NCI-H1436 treated with DMSO at 0.1 percent for 48 hours (cell line): Measurements from ENCODE around the gene IRAK3.
A peak's percentile ranks its signal among the peaks of the same experiment; 100 is the strongest.

Experiments used
- DNase-seq: peaks from one replicate; lab custom pipeline; 2025; lab: John Stamatoyannopoulos, UW

IRAK3 gene, protein sequence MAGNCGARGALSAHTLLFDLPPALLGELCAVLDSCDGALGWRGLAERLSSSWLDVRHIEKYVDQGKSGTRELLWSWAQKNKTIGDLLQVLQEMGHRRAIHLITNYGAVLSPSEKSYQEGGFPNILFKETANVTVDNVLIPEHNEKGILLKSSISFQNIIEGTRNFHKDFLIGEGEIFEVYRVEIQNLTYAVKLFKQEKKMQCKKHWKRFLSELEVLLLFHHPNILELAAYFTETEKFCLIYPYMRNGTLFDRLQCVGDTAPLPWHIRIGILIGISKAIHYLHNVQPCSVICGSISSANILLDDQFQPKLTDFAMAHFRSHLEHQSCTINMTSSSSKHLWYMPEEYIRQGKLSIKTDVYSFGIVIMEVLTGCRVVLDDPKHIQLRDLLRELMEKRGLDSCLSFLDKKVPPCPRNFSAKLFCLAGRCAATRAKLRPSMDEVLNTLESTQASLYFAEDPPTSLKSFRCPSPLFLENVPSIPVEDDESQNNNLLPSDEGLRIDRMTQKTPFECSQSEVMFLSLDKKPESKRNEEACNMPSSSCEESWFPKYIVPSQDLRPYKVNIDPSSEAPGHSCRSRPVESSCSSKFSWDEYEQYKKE

DNA sequence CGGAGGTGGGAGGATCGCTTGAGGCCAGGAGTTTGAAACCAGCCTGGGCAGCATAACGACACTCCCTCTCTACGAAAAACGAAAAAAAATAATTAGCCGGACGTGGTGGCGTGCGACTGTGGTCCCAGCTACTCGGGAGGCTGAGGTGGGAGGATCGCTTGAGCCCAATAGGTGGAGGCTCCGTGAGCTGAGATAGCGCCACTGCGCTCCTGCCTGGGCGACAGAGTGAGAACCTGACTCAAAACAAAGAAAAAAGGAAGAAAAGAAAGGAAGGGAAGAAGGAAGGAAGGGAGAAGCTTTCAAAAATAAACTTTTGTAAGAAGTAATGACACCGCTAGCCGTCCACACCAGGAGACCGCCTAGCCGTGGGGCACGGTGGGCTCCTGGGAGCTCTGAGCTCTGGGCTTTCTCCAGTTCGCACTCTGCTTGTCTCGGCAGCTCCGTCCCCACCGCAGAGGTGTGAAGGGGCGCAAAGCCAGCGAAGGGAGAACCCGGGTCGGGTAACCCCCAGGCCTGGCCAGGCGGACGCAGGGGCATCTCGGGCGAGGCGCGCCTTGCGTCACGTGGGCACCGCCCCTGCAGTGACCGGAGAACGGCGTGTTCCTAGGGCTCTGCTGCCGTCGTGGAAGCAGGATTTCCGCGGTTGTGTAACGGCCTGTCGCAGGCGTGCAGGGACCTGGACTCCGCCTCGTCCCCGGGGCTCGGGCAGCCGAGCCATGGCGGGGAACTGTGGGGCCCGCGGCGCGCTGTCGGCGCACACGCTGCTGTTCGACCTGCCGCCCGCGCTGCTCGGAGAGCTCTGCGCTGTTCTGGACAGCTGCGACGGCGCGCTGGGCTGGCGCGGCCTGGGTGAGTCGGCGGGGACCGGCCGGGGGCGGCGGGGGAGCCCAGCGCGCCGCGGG, at the start of gene IRAK3:
IRAK3 (plus strand) TSS at position 631 of the 902 bp plus-strand sequence; CDS start at position 717, 86 bp downstream.
- no peak for DNase-seq

DNA sequence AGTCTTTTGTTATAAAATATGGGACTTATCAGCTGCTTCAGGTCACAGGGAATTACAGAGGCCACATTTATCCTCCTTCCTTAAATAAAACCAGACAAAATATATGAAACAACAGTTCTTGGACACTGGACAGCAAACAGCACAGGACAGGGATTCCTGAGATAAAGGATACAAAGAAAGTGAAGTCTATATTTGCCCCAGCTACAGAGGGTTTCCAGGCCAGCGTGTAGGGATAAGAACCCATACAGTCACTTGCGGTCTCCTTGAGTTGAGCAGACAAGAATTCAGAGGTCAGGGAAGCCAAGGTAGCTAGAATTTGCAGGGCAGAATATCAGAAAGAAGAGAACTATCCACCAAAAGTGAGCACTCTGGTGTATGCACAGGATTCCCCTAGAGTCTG, 49.7 kb upstream of the IRAK3 start:
- no peak for DNase-seq

DNA sequence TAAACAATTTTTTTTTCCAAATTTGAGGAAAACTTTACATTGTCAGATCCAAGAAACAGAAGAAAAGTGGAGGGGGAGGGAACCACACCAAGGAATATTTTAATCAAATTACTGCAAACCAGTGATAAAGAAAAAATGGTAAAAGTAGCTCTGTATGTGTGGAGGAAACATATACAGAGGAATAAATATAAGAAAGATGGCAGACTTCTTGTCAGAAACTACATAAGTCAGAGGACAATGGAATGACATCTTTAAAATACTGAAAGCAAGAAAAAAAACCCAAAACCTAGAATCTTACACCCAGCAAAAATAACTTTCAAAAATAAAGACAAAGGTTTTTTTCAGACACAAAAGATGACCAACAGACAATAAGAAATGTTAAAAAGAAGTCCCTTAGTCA, 48.3 kb upstream of the IRAK3 start:
- DNase-seq = no peak

DNA sequence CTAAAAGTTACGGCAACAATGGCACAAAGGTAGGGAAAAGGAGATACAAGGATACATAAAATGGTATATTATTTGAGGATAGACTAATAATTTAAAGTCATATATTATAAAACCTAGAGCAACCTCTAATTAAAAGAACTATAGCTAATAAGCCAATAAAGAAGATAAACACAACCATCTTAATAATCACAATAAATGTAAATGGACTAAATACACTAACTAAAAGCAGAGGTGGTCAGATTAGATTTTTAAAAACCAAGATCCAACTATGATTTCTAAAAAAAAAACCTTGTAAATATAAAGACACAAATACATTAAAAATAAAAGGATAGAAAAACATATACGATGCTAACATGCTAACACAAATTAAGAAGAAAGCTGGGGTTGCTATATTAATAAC, 47.7 kb upstream of the IRAK3 start:
- no peak for DNase-seq

DNA sequence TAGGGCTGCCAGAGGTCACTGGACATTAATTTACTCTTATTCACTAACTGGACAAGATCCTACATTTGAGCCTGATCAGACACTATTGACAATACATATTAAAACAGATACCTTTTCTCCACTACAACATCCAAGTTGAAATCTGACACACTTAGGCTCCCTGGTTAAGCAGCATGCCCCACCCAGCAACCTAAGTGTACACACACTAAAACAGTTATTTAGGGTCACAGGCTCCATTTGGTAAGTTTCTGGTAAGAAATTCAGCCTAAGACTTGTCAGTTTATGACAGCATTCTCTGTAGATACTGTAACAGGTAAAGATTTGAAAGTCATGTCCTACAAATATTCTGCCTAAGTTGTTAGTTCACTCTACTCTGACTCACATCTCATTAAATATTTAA, 46.2 kb upstream of the IRAK3 start:
- no peak for DNase-seq

DNA sequence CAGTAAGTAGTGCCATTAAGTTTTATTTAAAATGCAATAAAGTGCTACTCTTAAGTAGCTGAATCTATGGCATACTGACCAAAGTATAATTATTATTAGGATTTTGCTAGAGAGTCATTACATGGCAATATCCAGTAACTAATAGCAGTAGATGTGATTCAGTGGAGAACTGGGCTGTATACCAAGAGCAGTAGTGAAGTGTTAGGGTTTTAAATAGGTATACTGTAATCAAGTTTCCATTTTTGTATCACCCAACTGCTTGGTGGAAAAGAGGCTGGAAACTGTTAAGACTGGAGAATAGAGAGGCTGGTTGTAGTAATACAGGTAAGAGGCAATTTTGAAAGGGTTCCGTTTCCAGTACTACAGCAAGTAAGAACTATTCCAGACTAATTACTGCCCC, 45.1 kb upstream of the IRAK3 start:
- DNase-seq = no peak

DNA sequence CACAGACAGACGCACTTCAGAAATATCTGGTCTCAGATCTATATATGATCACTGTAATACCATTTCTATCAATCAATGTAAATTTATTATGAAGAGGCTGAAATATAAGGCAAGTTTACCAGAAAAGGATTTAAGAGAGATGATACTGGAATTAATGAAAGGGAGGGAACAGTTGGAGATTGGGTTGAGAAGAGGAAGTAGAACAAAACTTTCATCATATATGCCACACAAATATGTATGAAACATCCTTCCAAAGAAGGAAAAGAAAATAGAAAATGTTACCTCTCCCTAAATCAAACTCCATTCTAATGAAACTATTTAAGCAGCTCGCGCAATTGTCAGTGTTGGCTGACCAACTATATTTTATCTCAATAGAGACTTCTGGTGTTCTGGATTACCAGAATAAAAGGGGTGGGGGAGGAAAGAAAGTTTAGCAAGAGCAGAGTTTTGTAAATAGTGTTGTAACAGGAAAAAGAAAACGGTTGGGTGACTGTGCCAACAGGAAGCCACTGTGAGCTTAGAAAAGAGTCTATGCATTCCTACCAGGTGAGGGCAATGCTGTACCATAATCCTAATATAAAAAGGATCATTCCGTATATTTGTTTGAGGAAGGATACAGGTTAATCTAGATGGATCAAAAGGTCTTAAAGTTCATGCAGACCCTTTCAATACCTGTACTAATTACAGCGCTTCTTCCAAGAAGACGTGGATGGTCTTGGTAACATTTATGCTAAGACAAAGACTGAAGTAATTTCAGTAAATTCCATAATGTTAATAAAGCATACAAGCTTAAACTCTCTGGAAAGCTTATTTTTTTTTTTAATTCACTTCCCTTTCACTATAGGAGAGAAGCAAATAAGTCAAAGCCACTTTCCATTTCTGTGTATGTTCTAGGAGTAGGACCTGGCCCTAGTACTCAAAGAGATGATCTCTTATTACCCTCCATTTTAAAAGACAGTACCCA, 43.9 kb upstream of the IRAK3 start:
- DNase-seq = no peak

DNA sequence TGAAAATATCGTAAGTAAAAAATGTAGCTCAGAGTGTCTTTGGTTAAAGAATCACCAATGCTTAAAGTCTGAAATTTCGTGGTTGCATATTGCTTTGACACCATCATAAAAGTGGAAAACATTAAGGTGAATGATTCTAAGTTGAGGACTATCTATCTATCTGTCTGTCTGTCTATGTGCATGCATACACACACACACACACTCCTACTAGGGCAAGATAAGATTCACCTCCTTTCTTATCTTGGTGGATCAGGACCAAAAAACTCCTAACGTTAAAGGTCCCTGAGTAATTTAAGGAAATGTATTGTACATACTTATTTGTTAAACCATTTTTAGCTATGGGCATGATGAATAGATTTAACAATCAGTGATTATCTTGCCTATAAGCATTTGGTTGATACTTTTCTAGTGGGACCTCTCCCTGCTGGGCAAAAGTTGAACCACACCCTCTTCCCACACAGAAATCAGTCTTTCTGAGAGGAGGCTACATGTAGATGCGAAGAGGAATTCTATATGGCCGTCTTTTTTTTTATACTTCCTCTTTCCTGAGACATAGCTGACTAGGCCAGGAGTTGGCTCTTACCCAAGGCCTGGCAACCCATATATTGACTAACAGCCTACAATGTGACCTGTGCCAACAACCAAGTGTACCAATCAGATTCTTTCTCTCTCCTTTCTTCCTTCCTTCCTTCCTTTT, 39.2 kb upstream of the IRAK3 start:
- DNase-seq = no peak

DNA sequence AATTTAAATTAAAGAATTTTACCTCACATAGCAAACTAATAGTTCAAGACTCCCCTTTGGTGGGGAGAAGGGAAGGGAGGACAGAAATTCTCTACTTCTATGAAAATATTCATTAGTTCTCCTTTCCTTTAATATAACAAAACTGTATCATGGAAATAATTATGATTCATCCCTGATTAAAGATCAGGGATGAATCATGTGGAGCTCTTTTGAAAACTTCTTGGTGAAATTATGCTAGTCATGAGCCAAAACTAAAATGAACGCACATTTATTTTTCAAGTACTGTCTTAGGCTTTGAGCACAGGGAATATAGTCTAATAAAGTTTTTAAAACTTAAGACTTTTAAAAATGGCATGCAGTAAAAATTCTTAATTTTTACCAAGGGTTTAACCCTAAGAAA, 36.3 kb upstream of the IRAK3 start:
- DNase-seq = no peak

DNA sequence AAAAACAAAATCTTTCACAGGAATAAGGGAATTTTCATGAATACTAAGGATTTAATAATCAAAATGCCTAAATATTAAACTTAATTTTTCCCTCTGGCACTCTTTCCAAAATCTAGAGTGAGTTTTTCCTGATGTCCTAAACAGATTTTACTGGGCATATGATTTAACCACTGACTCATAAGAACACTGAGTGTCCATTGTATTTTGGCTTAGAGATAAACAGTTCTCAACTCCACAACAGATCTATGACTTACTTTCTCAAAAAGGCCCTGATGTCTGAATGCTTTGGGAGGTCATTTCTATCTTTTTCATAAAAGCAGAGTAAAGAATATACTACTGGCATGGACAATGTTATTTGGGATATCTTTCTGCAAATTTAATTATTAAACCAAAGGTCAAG, 34.2 kb upstream of the IRAK3 start:
- no peak for DNase-seq

DNA sequence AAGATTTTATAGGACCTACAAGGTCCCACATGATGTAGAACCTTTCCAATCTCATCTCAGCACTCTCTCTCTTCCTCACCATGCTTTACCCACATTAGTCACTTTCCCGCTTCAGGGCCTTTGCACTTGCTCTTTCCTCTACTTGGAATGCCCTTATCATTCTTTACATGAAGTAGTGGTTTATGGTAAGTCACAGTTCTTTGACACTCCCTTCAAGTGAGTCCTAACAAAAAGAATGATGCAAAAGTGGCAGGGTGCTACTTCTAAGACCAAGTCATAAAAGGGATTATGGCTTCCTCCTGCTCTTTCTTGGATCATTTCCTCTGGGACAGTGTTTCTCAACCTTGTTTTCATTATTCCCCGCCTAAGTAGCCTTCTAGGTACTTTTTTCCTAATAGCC, 32.4 kb upstream of the IRAK3 start:
- no peak for DNase-seq

DNA sequence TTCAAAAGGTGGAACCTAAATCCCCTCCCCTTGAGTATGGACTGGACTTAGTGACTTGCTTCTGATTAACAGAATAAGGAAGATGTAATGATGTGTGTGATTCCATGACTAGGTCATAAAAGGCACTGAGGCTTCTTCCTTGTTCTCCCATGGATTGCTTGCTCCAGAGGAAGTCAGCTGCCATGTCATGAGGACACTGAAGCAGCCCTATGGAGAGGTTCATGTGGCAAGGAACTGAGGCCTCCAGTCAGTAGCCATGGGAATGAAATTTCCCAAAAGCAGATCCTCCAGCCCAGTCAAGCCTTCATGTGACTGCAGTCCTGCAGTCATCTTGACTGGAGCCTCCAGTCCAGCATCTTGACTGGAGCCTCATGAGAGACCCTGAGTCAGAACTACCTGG, 29.9 kb upstream of the IRAK3 start:
- no peak for DNase-seq

DNA sequence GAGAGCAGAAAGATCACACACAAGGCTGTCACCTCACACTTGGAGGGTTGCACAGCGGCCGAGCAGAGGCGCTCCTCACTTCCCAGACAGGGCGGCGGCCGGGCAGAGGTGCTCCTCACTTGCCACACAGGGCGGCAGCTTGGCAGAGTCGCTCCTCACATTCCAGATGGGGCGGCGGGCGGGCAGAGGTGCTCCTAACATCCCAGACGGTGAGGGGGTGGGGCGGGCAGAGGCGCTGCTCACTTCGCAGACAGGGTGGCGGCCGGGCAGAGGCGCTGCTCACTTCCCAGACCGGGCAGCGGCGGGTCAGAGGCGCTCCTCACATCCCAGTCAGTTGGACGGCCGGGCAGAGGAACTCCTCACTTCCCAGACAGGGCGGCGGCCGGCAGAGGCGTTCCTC, 28.3 kb upstream of the IRAK3 start:
- no peak for DNase-seq

DNA sequence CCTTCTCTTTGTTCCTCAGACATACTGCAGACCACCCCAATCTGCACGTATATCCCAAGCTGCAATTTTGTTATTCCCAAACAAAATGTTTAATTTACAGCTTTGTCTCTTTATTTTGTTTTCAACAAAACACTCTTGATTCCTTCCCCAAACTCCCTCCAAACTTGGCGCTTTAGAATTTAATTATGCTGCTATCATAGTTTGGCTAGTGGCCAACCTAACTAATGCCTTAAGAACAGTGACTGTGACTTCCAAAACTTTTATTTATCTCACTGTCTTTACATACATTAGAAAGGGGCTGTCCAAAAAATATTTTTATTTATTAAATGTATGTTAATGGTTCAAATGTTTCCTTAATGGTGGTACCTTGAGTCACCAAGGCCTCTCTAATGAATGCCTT, 26.3 kb upstream of the IRAK3 start:
- no peak for DNase-seq

DNA sequence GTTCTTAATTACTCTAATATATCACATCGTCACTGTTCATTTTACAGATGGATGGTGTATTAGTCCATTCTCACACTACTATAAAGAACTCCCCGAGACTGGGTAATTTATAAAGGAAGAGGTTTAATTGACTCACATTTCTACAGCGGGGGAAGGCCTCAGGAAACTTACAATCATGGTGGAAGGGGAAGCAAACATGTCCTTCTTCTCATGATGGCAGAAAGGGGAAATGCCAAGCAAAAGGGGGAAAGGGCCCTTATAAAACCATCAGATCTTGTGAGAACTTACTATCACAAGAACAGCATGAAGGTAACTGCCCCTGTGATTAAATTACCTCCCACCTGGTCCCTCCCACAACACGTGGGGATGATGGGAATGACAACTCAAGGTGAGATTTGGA, 25.7 kb upstream of the IRAK3 start:
- DNase-seq = no peak

DNA sequence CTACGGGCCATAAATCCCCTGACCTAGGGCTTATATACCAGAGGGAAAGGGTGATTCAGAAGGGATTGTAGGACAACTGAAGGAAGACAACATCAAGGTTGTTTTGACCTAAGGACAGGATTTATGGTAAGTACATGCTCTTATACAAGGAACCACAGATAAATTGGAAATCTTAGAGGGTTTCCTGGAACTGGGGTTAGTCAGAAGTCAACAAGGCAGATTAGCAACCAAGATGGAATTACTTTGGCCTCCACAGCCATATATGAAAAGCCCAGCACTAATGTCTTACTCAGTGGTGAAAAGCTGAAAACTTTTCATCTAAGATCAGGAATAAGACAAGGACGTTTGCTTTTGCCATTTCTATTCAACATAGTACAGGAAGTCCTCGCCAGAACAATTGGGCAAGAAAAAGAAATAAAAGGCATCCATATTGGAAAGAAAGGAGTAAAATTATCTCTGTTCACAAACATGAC, 24.6 kb upstream of the IRAK3 start:
- DNase-seq = no peak

DNA sequence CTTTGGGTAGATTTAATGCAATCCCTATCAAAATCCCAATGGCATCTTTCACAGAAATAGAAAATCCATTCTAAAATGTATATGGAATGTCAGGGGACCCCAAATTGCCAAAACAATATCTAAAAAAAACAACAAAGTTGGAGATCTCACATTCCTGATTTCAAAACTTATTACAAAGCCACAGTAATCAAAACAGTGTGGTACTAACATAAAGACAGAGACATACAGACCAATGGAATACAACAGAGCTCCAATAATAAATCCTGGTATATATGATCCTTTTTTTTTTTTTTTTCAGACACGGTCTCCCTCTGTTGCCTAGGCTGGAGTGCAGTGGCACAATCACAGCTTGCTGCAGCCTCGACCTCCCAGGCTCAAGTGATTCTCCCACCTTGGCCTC, 23.9 kb upstream of the IRAK3 start:
- no peak for DNase-seq

DNA sequence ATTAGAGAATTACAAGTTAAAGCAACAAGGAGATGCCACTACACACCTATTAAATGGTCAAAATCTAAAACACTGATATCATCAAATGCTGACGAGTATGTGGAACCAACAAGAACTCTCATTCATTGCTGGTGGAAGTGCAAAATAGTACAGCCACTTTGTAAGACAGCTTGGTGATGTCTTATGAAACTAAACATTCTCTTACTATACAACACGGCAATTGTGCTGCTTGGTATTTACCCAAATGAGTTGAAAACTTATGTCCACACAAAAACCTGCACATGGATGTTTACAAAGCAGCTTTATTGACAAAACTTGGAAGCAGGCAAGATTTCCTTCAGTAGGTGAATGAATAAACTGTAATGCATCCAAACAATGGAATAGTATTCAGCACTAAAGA, 22.5 kb upstream of the IRAK3 start:
- no peak for DNase-seq

DNA sequence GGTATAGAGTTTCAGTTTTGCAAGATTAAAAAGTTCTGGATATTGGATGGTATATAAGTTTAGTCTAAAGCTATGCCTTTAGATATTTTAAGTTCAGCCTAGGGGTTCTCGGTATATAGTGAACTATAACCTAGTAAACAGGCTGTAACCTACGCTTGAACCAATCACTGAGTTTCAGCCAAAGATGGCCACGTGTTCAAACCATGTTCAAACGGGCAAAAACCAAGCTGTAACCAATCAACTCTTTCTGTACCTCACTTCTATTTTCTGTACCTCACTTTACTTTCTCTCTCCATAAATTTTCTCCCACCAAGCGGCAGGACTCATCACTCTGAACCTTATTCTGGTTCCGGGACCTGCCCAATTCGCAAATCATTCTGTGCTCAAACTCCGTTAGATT, 20.6 kb upstream of the IRAK3 start:
- DNase-seq = no peak

DNA sequence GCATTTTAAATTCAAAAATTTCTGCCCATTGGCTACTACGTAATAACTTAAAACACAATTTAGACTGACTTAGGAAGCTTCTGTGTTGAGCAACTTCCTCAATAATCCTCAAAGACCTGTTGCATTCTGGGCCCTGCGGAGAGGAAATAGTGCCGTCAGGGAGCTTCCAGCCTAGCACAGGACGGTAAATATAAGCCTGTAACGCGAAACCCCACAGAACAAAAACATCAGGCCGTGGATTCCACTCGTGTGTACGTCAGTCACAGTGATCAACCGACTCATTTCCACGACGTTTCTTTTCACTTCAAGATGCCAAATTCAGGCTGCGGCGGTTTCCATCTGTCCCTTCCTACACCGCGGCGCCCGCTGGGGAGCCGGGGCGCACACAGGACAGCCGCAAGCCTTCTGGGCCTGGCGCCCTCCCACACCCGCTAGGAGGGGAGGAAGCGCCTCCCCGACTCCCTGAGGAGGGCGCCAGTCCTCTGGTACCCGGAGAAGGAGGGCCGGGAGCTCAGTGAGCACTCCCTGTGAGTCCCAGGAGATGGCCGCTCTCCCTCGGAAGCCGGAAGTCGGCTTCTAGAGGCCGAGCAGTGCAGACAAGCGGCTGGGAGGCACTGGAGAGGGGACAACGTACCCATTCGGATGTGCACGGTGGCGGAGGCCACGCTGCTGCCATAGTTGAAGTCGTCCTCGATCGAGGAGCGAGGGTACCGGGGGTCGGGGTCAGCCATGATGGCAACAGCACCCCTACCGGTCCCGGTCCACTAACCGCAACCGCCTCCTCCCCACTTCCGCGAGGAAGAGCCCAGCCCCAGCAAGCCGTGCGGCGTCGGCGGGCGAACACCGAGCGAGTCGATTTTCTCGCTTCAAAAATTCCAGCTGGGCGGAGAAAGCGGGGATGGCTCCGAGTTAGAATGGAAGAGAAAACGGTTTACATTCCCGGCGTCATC, 19.5 kb upstream of the IRAK3 start, which contains the start of gene TMBIM4:
TMBIM4 (minus strand) TSS at position 776 of the 950 bp plus-strand sequence; CDS start at position 731, 45 bp downstream.
- peak; percentile 72 for DNase-seq
